ENCODE results near the gene WWOX. TPM values are rescaled to one million over a fixed set of nuclear protein-coding genes. Genes with fewer than 3 reads are reported as not detected.

Gene WWOX
- total RNA-seq, 1 donor, result 24.2 TPM

- no peak for DNase-seq (ENCODE audit: low read depth)
- no peak overlapping the region for H3K4me3 ChIP-seq (ENCODE audit: low read depth, low read length)
- no peak for TF ChIP-seq CTCF (IDR thresholded peaks at IDR 0.05; ENCODE audit: insufficient read depth, low read length)
Observed at GRCh38 chr16:78609402-78610274, 510.2 kb downstream of the WWOX start.

DNA sequence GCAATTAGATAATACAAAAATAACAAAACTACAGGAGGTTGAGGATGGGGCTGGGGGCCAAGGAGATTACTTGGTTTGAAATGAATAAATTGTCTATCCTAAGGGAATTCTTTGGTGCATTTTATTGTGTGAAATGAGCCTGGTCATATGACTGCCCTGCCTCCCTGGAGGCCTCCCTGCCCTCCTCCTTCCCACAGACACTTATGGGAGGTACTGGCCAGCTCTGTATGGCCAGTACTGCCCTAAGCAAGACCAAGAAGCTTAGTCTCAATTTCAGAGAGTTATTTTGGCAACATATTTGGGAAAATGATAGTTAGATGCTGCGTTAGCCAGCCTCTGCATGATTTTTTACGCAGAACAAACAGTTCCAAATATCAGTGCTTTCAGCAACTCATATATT lies 511.9 kb downstream of the WWOX start:
- no peak for TF ChIP-seq CTCF (IDR thresholded peaks at IDR 0.05; ENCODE audit: insufficient read depth, low read length)
- DNase-seq (ENCODE audit: low read depth), result no peak
- H3K4me3 ChIP-seq (ENCODE audit: low read depth, low read length), result no peak overlapping the region

DNA sequence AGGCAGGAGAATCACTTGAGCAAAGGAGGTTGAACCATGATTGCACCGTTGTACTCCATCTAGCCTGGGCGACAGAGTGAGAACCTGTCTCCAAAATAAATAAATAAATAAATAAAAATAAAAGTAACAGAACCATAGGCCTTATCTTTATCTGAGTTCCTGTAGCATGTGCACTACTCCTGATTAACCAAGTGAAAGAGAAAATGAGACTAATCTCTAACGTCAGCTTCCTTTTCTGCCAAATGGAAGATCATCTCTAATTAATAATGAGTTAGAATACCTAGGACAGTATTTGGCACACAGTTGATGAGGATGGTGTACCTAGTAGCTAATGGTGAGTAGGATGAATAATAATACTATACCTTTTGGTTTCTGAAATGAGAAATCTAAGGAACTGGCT lies 520.4 kb downstream of the WWOX start:
- TF ChIP-seq CTCF (IDR thresholded peaks at IDR 0.05; ENCODE audit: insufficient read depth, low read length), result no peak
- no peak for DNase-seq (ENCODE audit: low read depth)

DNA sequence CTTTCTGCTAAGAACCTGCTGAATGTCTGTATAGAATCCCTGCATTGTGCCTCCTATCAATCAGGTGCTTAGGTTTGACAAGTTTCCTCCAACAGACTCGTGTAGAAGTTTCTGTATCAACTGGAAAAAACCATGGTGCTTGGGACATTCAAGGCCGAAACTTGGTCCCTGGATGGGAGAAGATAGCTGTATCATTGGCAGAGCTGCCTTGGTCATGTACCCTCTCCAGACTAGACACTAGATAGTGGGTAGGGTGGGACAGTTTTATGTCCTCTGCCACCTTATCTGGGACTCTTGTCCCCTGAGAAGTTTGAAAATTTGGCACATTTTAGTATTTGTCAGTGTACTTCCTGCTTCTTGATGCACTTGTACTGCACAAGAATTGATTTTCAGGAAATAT lies 520.8 kb downstream of the WWOX start:
- no peak for TF ChIP-seq CTCF (IDR thresholded peaks at IDR 0.05; ENCODE audit: insufficient read depth, low read length)
- DNase-seq (ENCODE audit: low read depth), result no peak

More for the DNA sequence above, 520.4 kb downstream of the WWOX start:
- no peak overlapping the region for H3K4me3 ChIP-seq (ENCODE audit: low read depth, low read length)

GRCh38 chr16:78623796-78624195 lies 524.3 kb downstream of the WWOX start:
- H3K4me3 ChIP-seq (ENCODE audit: low read depth, low read length), result no peak overlapping the region
- no peak for TF ChIP-seq CTCF (IDR thresholded peaks at IDR 0.05; ENCODE audit: insufficient read depth, low read length)
- no peak for DNase-seq (ENCODE audit: low read depth)

More for the DNA sequence above, 520.8 kb downstream of the WWOX start:
- no peak overlapping the region for H3K4me3 ChIP-seq (ENCODE audit: low read depth, low read length)

GRCh38 chr16:78624366-78624765 lies 524.9 kb downstream of the WWOX start:
- no peak for DNase-seq (ENCODE audit: low read depth)
- TF ChIP-seq CTCF (IDR thresholded peaks at IDR 0.05; ENCODE audit: insufficient read depth, low read length), result no peak
- no peak overlapping the region for H3K4me3 ChIP-seq (ENCODE audit: low read depth, low read length)
